Uterus (tissue), 2 donors: ENCODE data around the gene FGFR3.

Source experiments
- CTCF ChIP-seq, 4 experiments: fragments of 200-600 bp in 2 of 4; fragments of 450-650 bp in 2 of 4; sonication (generic) in 2 of 4; IDR thresholded peaks; one replicate each; pipeline ENCODE4 v1.5.1; 2016 to 2019; ENCODE audit warnings: antibody characterized with exemption in 4 of 4, mild to moderate bottlenecking in 2 of 4, moderate library complexity in 1 of 4
- POLR2A ChIP-seq, 2 donors: fragments of 450-650 bp; IDR thresholded peaks; one replicate each; pipeline ENCODE4 v1.6.1; 2016; ENCODE audit warnings: antibody characterized with exemption in 2 of 2, mild to moderate bottlenecking in 1 of 2, moderate library complexity in 1 of 2

GRCh38 chr4:1748465-1748995, 44.6 kb upstream of the FGFR3 start:
- TF ChIP-seq CTCF (IDR thresholded peaks at IDR 0.05) = peak; percentile 42 to 63 (median 50)
- no peak for TF ChIP-seq POLR2A (IDR thresholded peaks at IDR 0.05)
